HG02870 (cell line): Measurements from ENCODE around the gene ARID1A.
"Not testable (repeated sequence)": the region's sequence is repeated elsewhere in the genome, so short reads cannot be mapped to it uniquely, and the experiment has no call there.

Source experiments
- ATAC-seq: cut with Tn5 transposase; IDR thresholded peaks from one replicate; pipeline ENCODE4 v1.9.1; 2021; ENCODE audit warnings: mild to moderate bottlenecking, moderate library complexity; ENCODE audit not compliant: unreplicated experiment

ARID1A gene

DNA sequence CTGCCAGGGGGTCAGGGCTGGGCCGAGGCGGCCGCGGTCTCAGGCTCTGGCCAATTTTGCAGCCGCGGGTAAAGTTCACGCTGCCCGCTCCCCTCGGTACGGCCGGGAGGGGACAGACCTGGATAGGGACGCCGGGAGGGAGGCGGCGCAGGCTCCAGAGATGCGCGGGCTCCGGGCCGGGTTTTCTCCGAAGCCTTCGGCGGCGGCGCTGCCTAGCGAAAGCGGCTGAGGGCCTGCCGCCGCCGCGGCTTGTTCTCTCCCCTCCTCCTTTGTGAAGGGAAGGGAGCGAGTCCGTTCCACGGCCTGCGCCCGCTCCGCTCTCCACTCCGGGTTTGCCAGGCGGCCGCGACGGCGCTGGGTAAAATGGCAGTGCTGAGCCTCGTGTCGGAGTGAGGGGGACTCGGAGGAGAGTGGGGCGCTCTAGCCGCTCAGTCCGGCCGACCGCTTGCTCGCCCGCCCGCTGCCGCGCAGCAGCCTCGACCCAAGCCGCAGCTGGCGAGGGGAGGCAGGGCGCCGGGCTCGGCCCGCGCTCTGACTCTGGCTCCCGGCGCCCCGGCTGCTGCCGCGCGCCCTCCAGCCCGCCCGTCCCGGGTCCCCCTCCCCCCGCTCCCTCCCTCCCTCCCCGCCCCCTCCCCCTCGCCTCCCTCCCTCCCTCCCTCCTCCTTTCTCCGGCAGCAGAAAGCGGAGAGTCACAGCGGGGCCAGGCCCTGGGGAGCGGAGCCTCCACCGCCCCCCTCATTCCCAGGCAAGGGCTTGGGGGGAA lies at the start of gene ARID1A:
ARID1A (plus strand) TSS at position 660 of the 763 bp plus-strand sequence. CDS start 389 bp downstream, outside the sequence.
- ATAC-seq = peak; percentile 38

DNA sequence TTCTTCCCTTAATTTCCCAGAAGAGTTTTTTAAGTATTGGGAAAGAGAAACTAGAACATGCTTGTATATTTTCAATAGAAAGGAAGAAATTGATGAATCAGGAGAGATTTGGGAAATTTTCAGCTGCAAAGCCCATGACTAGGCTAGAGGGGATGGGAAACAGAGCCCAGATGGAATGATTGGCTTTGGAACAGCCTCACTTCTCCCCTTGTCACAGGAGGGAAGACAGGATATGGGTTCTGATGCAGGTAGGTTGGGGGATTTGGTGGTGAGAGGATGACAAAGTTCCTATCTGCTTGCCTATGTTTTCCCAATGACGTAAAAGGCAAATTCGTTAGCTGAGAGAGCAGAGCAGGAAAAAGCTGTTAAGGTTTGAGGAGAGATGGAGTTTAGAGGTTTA lies 31.0 kb upstream of the ARID1A start:
- ATAC-seq = no peak

DNA sequence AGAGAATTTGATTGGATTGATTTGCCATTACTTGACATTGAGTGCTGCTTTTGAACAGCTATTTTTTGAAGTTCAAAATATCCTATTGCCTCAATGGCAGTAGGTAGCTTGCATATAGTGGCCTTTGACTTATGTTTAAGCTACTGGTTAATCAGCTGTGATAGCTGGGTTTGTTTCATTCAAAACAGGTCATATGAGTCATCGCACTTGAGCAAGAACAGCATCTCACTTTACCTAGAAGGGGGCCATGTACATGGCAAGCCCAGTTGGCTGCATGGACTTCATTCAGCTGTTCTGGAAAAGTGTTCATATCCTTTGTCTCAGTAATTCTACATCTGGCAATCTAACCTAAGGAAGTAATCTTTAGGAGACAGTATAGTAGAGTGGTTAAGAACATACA lies 29.0 kb upstream of the ARID1A start:
- ATAC-seq = no peak

DNA sequence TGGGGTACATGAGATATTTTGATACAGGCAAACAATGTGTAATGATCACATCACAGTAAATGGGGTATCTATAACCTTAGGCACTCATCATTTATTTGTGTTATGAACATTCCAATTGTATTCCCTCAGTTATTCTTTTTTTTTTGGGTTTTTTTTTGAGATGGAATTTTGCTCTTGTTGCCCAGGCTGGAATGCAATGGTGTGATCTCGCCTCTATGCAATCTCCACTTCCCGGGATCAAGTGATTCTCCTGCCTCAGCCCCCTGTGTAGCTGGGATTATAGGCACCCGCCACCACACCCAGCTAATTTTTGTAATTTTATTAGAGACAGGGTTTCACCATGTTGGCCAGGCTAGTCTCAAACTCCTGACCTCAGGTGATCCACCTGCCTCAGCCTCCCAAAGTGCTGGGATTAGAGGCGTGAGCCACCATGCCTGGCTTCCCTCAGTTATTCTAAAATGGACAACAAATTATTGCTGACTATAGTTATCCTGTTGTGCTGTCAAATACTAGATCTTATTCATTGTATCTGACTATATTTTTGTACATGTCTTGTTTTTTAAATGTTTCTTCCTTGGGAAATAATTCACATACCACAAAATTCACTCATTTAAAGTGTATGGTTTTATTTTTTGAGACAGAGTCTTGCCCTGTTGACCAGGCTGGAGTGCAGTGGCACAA lies 27.6 kb upstream of the ARID1A start:
- ATAC-seq = not testable (repeated sequence)

DNA sequence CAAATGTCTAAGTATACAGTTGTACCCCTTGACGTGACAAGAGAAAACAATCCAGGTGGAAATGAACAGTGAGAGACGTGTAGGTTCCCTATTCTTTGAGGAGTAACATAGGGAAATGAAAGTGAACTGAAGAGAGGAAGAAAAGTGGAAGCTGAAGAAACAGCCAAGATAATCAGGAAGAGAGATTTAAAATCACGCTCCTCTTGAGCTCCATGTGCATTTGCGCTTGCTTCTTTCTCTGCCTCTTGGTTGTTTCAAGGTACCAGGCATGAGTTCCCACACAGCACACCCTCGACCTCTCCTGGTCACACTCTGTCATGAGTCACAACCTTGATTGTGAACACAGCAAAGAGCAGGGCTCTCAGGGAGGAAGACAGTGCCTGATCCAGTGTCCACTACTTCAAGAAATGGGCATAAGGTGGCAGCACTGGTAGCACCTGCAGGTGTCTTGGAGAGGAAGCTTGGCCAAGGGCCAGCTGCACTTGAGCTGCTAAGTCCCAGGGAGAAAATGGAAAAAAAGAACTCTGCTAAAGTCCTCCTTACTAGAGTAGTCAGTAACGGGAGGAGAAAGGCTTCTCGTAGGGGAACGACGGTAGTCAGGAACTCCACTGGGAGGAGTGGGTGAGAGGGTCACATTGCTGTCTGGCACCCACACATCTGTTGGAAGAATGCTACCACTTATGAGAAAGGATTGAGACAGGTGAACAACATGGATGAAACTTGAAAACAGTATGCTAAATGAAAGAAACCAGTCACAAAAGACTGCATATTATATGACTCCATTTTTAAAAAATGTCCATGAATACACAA lies 18.3 kb upstream of the ARID1A start:
- ATAC-seq = peak; percentile 54

DNA sequence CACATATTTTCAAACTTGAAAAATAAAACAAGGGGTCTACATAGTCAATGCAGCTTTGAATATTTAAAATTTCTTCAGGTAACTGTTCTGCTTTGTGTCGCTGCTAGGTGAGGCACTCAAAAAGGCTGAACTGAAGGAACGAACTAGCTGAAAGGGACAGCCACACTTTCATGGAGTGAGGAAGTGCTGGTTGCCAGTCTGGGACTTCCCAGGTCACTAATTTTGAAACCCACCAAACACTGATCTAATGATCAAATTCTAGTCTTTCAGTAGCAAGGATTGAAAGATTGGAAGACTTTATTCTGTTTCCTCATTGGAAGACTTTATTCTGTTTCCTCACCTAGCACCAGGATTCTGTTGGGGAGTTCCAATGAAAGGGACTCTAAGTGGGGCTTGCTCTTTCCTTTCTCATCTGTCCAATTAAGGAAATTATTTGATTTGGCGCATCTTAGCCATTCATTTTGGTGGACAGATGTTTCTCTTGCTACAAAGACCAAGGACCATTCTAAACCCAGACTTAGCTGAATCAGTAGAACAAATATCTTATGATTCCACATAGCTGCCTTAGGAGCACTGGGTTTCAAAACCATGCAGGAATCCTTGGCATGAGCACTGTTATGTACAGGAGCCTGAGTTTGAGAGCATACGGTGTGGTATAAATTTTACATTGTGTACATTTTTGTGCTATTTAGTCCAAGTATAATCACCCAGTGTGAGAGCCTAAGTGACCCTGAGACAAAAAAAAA lies 10.9 kb upstream of the ARID1A start:
- no peak for ATAC-seq

DNA sequence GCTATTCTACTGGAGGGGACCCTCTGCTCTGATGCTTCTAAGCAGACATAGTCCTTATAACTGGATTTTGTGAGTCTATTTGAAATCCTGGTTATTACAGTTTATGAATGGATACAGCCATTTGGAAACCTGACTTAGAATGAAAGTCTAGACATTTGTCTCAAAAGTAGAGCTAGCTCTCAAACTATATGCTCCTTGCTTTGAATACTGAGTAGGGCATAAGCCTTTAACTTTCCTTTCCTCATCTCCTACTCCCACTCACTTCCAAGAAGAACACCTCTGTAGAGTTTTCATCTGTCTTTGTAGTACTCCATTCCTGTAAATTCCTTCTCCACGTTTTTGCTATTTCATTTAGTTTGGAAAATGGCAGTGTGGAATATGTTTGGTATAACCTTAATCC lies 9.0 kb upstream of the ARID1A start:
- no peak for ATAC-seq

DNA sequence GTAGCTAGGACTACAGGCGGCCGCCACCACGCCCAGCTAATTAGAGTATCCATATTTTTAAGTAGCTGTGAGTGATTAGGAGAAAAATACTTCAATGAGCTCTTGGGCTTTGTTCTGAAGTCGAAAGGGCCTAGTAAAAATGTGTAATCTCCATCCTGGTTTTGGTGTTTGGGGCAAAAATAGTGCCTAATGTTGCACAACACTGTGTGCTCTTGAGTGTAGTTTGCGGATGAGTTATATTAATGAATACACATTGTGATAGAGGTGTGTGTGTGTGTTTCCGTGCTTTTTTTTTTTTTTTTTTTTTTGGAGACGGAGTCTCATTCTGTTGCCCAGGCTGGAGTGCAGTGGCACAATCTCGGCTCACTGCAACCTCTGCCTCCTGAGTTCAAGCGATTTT lies 6.3 kb upstream of the ARID1A start:
- no peak for ATAC-seq

DNA sequence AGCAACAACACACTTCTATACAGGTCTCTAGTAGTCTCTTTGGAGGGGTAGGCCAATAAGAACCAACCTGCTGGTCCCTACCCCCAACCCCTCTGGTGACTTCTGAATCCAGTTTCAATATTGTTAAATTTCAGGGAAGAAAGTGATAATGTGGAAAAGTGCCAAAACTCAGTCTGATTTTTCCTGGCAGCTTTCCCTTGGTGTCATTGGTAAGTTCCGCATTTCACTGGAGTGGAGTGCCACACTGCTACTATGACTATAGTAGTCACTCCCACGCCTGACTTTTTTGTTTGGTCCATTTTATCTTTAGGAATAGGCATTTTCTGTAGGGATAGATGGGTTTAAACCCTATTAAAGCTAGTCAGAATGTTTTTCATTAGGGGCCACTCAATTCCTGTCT lies 5.7 kb upstream of the ARID1A start:
- ATAC-seq = no peak

DNA sequence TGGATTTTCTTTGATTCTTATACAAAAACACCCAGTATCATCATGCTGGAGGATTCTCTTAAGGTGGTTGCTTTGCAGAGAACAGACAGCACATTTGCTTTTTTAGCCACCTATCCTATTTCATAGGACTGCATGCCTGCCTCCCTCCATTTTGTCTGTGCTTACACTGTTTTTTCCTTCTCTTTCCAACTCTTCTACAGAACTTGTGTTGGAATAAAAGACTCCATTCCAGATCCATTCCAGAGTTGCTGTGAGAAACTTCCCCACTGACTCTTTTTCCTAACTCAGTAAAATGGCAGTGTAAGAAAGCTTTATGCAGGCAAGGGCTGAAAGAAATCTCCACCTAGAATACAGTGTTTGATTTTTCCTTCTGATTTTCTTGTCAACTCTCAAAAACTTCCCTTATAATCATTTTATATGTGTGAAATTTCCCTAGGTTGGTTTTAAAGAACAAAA lies 5.2 kb upstream of the ARID1A start:
- no peak for ATAC-seq

DNA sequence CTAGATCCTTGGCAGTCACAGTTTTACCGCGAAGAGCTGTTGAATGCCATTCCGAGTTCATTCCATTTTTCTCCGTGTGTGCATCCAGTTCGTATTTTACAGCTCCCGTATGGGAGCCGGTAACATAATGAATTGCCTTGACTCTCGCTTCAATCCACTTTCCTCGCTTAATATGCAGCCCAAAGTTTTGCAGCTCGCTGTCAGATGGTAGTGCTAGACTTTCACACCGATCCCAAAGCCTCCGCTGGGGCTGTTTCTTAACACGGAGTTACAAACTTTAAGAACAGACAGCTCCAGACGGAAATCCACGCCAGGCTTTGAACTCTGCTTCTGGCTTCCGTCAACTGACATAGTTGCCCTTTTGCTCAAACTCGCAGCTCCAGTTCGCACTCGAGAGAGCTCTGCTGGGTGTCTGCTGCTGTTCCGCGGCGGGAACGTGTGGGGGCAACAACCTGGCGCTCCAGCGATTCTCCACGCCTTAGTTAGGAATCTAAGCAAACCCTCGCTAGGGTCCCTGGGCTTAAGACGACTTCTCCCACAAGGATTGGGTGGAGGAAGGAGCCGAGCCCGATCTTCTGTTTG lies 3.5 kb upstream of the ARID1A start:
- no peak for ATAC-seq

DNA sequence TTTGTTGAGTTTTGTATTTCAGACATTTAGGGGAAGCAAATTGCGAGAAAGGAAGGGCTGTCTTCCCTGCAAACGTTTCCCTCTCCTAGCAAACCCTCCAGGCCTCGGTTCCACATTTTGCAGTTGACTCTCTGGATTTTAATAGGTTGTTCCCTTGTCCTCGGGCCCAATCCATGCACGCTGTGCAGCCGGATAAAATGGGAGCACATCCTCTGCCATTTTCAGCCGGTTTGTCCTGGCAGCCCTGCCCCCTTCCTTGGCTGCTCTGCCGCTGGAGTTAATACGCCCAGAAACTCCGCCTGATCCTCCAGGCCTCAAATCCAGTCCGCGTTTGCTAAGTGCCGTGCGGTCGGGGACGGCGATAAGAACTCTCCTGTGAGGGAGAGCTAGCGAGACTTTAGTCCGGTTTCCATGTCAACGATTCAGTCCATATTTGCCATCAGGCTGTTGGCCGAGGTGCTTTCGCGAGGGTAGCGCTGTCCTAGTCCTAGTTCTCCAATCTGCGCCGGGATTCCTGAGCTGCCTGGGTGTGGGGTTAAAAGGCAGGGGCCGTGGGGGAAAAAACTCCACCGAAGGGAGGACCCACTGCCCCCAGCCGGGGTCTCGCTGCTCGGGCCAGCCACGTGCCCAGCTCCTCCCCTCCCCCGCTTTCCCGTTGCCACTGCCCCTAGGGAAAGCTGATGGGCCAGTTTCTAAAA lies 2.9 kb upstream of the ARID1A start:
- ATAC-seq = peak; percentile 33

DNA sequence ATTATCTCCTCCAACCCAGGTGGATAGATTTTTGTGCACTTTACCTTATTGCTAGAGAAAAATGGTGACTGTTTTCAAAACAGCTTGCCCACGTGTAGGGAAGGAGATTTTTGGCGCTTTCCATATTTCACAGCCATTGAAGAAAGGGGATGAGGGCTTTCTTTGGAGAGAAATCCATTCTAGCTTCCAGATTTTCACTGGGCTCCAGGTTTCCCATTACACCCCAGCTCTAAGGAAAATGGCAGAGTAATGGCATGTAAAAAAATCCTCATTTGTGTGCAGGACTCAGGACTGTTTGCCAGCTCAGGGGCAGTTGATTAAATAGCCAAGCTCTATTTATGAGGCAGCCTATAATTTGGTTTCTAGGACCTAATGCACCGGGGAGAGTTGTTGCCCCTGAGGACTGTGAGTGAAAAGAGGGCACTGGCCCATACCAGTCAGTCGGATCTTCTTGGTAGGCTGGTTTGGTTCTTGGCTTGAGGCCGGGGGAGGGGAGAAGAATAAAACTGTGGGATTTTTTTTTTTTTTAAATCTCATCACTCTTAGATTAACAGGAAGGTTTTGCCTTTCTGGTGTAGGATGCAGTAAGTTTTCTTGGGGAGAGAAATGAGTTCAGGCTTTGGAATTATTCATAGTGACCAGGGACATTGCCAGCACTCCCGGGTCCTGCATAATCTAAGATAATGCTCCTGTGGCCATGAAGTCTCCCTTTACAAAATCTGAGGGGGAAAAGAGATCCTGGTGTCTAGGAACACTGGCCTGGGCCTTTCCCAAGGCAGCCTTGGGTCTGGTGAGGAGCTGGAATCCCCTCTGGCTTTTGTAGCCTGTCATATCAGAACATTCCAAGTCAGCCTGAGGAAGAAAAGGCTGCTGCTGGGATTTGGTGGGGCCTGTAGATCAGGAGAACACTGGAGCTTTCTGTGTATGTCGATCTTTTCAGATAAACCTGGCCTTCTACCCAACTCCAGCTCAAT lies 1.9 kb upstream of the ARID1A start:
- no peak for ATAC-seq

DNA sequence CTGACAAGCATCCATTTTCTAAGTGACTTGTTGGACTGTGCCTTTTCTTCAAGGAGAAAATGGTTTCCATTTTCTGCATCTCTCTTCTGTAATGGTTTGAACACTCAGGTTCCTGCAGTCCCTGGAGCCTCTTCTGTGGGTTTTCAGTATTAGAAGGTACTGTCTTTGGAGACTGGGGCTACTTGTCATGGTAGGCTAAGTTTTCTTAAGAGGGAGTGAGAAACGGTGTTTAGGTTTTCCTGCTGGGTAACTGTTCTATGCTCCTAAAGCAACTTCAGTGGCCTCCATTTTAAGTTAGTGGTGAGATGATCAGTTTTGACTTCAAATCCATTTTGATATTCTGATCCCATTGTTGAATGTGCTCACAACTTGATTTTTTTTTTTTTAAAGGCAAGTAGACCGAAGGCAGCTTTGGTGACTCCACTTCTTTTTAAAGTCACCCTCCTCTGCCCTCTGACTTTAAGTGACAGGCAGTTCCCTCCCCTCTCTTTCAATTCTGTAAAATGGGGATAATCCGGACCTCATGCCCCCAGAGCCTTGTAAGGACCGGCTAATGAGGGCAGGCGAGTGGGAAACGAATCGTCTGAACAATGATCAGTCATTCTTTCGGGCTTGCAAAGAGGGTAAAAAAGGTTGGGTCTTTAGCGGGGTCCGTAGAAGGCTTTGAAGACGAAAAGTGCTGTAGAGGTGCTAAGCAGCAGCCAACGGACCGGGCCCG lies 1.0 kb upstream of the ARID1A start:
- no peak for ATAC-seq

DNA sequence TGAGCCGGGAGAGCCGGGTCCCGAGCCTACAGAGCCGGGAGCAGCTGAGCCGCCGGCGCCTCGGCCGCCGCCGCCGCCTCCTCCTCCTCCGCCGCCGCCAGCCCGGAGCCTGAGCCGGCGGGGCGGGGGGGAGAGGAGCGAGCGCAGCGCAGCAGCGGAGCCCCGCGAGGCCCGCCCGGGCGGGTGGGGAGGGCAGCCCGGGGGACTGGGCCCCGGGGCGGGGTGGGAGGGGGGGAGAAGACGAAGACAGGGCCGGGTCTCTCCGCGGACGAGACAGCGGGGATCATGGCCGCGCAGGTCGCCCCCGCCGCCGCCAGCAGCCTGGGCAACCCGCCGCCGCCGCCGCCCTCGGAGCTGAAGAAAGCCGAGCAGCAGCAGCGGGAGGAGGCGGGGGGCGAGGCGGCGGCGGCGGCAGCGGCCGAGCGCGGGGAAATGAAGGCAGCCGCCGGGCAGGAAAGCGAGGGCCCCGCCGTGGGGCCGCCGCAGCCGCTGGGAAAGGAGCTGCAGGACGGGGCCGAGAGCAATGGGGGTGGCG lies 371 bp downstream of the ARID1A start:
- no peak for ATAC-seq

DNA sequence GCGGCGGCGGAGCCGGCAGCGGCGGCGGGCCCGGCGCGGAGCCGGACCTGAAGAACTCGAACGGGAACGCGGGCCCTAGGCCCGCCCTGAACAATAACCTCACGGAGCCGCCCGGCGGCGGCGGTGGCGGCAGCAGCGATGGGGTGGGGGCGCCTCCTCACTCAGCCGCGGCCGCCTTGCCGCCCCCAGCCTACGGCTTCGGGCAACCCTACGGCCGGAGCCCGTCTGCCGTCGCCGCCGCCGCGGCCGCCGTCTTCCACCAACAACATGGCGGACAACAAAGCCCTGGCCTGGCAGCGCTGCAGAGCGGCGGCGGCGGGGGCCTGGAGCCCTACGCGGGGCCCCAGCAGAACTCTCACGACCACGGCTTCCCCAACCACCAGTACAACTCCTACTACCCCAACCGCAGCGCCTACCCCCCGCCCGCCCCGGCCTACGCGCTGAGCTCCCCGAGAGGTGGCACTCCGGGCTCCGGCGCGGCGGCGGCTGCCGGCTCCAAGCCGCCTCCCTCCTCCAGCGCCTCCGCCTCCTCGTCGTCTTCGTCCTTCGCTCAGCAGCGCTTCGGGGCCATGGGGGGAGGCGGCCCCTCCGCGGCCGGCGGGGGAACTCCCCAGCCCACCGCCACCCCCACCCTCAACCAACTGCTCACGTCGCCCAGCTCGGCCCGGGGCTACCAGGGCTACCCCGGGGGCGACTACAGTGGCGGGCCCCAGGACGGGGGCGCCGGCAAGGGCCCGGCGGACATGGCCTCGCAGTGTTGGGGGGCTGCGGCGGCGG lies 1.0 kb downstream of the ARID1A start:
- ATAC-seq = no peak

DNA sequence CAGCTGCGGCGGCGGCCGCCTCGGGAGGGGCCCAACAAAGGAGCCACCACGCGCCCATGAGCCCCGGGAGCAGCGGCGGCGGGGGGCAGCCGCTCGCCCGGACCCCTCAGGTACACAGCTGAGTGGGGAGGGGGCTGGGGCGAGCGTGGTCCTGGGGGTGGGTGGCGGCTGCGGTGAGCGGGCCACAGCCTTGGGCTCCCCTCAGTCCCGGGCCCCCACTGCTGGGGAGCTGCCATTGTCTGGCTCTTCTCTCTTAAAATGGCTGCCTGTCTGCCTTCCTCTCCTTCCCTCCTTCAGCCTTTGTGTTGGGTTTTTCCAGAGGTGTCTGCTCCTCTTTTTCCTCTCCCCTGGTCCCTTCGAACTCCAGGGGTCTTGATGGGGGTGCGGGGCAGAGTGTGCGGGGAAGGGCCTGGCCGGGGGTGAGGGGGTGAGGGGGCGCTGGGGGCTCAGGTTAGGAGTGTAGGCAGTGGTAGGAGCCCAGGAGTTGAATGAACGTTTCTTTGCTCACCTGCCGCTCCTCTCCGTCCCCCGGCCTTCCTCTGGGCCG lies 1.7 kb downstream of the ARID1A start:
- no peak for ATAC-seq
